ENCODE data around the gene CBLL2. TPM values are rescaled to one million over a fixed set of nuclear protein-coding genes. Genes with fewer than 3 reads are reported as not detected.
A peak's percentile ranks its signal among the peaks of the same experiment; 100 is the strongest.
"Not testable (repeated sequence)": the region's sequence is repeated elsewhere in the genome, so short reads cannot be mapped to it uniquely, and the experiment has no call there.

Gene CBLL2
- not detected in 2 replicates for total RNA-seq (2014; rRNA removed; shearing (Covaris generic); ENCODE audit: low replicate concordance)

- DNase-seq (ENCODE audit: low read depth): no peak
- in situ Hi-C loops (cut with HindIII; ENCODE audit: low pct_unique_long_range_greater_than_20kb, low sequenced_read_pairs): no loop called here
Observed at GRCh38 chrX:22272613-22273012, at the start of gene CBLL2. CBLL2 (plus strand) TSS chrX:22272913; CDS start chrX:22272992, 79 bp downstream.

DNA sequence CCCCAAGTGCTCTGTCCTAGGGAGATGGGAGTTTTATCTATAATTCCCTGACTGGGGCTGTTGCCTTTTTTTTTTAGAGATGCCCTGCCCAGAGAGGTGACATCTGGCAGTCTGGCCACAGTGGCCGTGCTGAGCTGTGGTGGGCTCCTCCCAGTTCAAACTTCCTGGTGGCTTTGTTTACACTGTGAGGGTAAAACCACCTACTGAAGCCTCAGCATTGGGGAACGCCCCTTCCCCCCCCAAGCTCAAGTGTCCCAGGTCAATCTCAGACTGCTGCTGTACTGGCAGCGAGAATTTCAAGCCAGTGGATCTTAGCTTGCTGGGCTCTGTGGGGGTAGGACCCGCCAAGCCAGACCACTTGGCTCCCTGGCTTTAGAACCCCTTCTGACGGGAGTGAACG is 38.3 kb upstream of the CBLL2 start:
- no peak for DNase-seq (ENCODE audit: low read depth)

DNA sequence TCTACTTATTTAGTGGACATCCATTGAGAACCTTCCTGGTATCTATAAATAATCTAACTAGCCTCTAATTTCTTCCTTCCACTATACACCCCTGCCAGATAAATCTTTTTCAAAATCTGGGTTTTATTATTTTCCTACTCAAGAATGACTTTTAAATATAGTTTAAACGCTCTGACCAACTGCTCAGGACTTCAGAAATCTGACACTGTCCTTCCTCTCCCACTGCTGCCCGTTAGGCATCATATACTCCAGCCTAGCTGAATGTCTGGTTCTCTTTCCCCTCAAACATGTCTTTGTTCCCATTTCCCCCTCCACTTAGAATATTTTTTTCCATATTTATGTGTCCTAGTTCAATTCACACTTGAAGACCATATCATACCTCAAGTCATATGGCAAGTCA is 35.2 kb upstream of the CBLL2 start:
- in situ Hi-C loops (cut with HindIII; ENCODE audit: low pct_unique_long_range_greater_than_20kb, low sequenced_read_pairs): no loop called here
- DNase-seq (ENCODE audit: low read depth): no peak

More for the DNA sequence above, 38.3 kb upstream of the CBLL2 start:
- in situ Hi-C loops (cut with HindIII; ENCODE audit: low pct_unique_long_range_greater_than_20kb, low sequenced_read_pairs): no loop called here

DNA sequence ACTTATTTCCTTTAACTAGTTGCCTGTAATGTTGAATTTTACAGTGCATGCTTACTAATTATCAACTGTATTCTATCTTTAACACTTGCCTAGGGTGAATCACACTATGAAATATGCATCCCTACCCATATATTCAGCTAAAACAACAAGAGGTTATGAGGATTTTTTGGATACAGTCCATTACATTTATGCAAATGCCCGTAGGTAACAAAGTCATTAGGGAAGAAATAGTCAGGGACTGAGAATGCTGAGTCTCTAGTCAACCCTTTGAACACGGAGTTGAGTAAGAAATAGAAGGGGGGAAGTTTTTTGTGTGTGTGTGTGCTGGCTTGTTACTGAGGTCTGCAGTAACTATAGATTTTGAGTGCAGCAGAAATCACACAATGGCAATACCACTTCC is 26.1 kb upstream of the CBLL2 start:
- peak; percentile 58 for DNase-seq (ENCODE audit: low read depth)
- in situ Hi-C loops (cut with HindIII; ENCODE audit: low pct_unique_long_range_greater_than_20kb, low sequenced_read_pairs): no loop called here

DNA sequence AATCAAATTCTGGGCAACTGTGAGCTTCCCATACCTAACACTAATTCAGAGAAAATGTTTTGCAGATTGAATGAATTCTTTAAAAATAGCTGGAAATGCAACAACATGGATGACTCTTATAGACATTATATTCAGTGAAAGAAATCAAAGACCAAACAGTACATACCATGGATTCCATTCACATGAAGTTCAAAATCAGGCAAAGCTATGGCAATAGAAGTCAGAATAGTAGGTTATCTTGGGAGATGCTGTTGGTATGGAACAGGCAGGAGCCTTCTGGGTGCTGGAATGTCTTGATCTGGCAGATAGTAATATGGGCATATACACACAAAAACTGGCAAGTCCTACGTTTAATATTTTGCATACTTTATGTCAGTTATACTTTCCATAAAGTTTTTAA is 25.5 kb upstream of the CBLL2 start:
- in situ Hi-C loops (cut with HindIII; ENCODE audit: low pct_unique_long_range_greater_than_20kb, low sequenced_read_pairs): no loop called here
- DNase-seq (ENCODE audit: low read depth): no peak

- DNase-seq (ENCODE audit: low read depth): no peak
- in situ Hi-C loops (cut with HindIII; ENCODE audit: low pct_unique_long_range_greater_than_20kb, low sequenced_read_pairs): no loop called here
Observed at GRCh38 chrX:22248401-22248800, 24.3 kb upstream of the CBLL2 start.

DNA sequence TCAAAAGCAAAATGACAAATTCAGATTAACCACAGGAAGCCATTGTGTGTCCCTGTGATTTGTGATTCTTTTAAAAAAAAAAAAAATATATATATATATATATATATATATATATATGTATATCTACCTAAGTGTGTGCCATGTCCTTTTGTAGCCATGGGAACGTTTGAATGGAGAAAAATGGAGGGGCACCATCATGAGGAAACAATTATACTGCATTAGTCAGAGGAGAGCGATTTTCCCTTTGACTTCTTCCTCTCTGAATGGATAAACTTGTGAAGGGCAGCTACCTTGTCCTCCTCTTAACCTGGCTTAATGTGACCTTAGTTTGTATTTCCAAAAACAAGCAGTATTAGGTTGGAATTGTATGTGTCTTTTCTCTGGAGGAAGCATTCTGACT is 23.3 kb upstream of the CBLL2 start:
- DNase-seq (ENCODE audit: low read depth): no peak

GRCh38 chrX:22268706-22269105 is 4.0 kb upstream of the CBLL2 start:
- no peak for DNase-seq (ENCODE audit: low read depth)
- in situ Hi-C loops (cut with HindIII; ENCODE audit: low pct_unique_long_range_greater_than_20kb, low sequenced_read_pairs): no loop called here

More for the DNA sequence above, 23.3 kb upstream of the CBLL2 start:
- in situ Hi-C loops (cut with HindIII; ENCODE audit: low pct_unique_long_range_greater_than_20kb, low sequenced_read_pairs): no loop called here

- no peak for DNase-seq (ENCODE audit: low read depth)
- in situ Hi-C loops (cut with HindIII; ENCODE audit: low pct_unique_long_range_greater_than_20kb, low sequenced_read_pairs): no loop called here
Observed at GRCh38 chrX:22273714-22274317, 1.1 kb downstream of the CBLL2 start.

GRCh38 chrX:22276781-22277180 is 4.1 kb downstream of the CBLL2 start:
- in situ Hi-C loops (cut with HindIII; ENCODE audit: low pct_unique_long_range_greater_than_20kb, low sequenced_read_pairs): no loop called here
- no peak for DNase-seq (ENCODE audit: low read depth)

DNA sequence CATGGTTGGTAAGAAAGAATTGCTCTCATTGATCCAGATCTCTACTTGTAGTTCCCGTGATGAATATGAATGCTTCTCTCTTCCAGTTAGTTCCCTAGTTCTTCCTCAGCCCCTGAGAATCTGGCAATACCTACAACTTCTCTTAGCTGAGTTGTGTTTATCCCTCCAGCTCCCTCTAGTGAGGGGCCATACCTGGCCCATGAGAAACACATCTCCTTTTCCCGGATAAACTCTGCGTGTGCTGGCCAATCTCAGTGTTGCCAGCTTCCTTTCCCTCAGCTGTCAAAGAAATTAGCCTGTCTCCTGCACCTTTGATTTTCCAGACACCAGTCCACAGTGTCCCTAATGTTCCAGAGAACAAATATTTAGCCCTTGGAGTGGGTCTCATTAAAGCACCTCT is 5.7 kb downstream of the CBLL2 start:
- in situ Hi-C loops (cut with HindIII; ENCODE audit: low pct_unique_long_range_greater_than_20kb, low sequenced_read_pairs): no loop called here
- DNase-seq (ENCODE audit: low read depth): no peak

- DNase-seq (ENCODE audit: low read depth): not testable (repeated sequence)
Observed at GRCh38 chrX:22289209-22289608, 16.5 kb downstream of the CBLL2 start.

GRCh38 chrX:22296871-22297270 is 24.2 kb downstream of the CBLL2 start:
- in situ Hi-C loops (cut with HindIII; ENCODE audit: low pct_unique_long_range_greater_than_20kb, low sequenced_read_pairs): no loop called here
- no peak for DNase-seq (ENCODE audit: low read depth)

More at GRCh38 chrX:22289209-22289608, 16.5 kb downstream of the CBLL2 start:
- in situ Hi-C loops (cut with HindIII; ENCODE audit: low pct_unique_long_range_greater_than_20kb, low sequenced_read_pairs): not testable (repeated sequence)

GRCh38 chrX:22300130-22300529 is 27.4 kb downstream of the CBLL2 start:
- in situ Hi-C loops (cut with HindIII; ENCODE audit: low pct_unique_long_range_greater_than_20kb, low sequenced_read_pairs): no loop called here
- DNase-seq (ENCODE audit: low read depth): no peak

DNA sequence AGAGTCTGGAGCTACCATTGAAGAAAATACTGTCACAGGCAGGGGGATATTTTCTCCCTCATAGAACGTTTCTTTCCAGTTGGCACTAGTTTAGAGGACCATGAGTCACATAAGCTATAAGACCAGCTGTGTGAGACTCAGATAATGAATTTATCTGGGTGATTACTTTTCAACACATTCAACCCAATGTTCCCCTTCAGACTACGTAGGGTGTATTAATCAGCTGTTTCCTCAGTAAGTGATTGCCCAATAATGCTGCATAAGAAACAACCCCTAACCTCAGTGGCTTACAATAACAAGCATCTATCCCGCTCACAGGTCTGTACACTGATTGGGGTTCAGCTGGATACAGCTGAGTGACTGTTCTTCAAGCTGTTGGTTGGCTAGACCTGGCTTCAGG is 38.1 kb downstream of the CBLL2 start:
- in situ Hi-C loops (cut with HindIII; ENCODE audit: low pct_unique_long_range_greater_than_20kb, low sequenced_read_pairs): no loop called here
- DNase-seq (ENCODE audit: low read depth): no peak

DNA sequence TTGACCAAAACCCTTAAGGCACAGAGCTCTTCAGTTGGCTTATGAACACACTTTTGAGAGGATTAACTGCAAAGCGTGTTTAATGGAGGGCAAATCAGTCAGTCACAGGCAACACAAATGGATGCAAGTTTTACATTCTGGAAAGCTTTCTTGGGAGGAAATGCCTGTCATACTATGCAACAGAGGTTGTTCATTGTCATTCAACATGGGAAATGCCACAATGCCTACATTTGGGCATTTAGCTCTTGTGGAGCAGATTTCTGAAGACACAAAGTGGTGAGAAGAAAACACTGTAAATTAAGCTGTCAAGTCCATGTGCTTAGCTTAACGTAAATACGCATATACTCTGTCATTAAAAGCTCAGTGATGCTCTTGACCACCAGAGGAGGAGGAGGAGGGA is 41.1 kb downstream of the CBLL2 start:
- in situ Hi-C loops (cut with HindIII; ENCODE audit: low pct_unique_long_range_greater_than_20kb, low sequenced_read_pairs): no loop called here
- DNase-seq (ENCODE audit: low read depth): no peak

DNA sequence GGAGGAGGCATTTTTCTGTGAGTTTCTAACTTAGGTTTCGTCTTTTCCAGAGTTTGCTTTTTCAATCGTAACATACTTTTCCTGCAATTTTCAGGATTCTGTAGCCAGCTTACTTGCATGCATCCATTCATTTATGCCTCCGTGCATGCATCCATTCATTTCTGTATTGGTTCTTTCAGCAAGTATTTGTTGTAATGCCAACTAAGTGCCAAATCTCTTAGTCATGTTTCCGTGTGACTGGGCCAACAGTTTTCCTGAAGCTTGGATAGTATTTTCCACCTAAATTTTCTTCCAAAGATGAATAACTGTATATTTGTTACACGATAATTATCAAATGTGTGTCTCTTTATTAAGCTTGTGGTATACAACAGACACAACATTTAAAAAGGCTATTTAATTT is 41.5 kb downstream of the CBLL2 start:
- no peak for DNase-seq (ENCODE audit: low read depth)

GRCh38 chrX:22314692-22315091 is 42.0 kb downstream of the CBLL2 start:
- in situ Hi-C loops (cut with HindIII; ENCODE audit: low pct_unique_long_range_greater_than_20kb, low sequenced_read_pairs): no loop called here
- DNase-seq (ENCODE audit: low read depth): peak; percentile 77

More for the DNA sequence above, 41.5 kb downstream of the CBLL2 start:
- in situ Hi-C loops (cut with HindIII; ENCODE audit: low pct_unique_long_range_greater_than_20kb, low sequenced_read_pairs): no loop called here

DNA sequence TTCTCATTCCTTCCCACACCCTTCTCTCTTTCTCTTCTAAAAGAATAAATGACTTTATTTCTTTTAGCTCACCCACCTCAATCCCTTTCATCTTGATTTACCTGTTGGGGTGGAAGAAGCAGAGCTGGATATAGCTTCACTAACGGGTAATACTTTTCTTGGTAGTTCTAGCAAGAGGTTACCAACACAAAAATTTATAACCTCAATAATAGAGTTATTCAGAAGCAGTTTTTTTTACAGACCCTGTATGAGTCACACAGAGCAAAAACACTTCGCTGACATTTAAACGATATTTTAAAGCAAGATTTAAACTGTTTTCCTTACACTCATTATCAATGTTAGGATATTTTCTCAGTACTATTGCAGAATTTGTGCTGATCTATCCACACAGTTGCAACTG is 42.4 kb downstream of the CBLL2 start:
- no peak for DNase-seq (ENCODE audit: low read depth)
- in situ Hi-C loops (cut with HindIII; ENCODE audit: low pct_unique_long_range_greater_than_20kb, low sequenced_read_pairs): no loop called here

DNA sequence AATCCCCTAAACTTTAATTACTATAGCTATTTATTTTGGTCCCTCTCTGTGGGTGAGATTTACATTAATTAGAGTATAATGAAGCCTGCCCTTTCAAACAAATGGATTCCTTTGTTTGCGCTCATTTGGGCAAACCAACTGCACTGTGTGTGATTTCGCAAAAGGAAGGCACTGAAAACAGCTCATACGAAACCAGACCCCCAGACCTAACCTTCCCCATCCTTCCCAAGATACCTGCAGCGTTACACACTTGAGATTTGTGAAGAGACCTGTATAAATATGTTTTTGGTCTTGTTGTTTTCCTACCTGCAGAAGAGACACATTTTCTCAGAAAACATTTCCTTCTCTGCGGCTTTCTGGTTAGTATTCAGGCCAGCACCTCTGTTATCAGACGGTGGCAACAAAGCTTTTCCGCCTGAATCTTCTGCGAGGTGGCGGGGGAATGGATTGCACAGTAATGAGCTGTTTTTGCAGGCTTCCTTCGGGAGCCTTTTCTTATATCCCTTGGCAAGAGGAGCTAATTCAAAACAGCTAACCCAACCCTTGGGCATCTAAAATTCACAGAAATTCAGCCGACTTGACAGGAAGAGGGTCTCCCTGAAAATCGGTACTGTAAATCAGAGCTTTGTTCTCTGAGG is 47.6 kb downstream of the CBLL2 start:
- in situ Hi-C loops (cut with HindIII; ENCODE audit: low pct_unique_long_range_greater_than_20kb, low sequenced_read_pairs): no loop called here

More for the DNA sequence above, 47.6 kb downstream of the CBLL2 start:
- no peak for DNase-seq (ENCODE audit: low read depth)
